HG03439 (cell line): ENCODE measurements around the gene AMACR.
A peak's percentile ranks its signal among the peaks of the same experiment; 100 is the strongest.

Experiments used
- ATAC-seq: cut with Tn5 transposase; IDR thresholded peaks from one replicate; pipeline ENCODE4 v1.9.1; 2021; ENCODE audit warnings: mild to moderate bottlenecking, moderate library complexity; ENCODE audit not compliant: unreplicated experiment

AMACR gene

DNA sequence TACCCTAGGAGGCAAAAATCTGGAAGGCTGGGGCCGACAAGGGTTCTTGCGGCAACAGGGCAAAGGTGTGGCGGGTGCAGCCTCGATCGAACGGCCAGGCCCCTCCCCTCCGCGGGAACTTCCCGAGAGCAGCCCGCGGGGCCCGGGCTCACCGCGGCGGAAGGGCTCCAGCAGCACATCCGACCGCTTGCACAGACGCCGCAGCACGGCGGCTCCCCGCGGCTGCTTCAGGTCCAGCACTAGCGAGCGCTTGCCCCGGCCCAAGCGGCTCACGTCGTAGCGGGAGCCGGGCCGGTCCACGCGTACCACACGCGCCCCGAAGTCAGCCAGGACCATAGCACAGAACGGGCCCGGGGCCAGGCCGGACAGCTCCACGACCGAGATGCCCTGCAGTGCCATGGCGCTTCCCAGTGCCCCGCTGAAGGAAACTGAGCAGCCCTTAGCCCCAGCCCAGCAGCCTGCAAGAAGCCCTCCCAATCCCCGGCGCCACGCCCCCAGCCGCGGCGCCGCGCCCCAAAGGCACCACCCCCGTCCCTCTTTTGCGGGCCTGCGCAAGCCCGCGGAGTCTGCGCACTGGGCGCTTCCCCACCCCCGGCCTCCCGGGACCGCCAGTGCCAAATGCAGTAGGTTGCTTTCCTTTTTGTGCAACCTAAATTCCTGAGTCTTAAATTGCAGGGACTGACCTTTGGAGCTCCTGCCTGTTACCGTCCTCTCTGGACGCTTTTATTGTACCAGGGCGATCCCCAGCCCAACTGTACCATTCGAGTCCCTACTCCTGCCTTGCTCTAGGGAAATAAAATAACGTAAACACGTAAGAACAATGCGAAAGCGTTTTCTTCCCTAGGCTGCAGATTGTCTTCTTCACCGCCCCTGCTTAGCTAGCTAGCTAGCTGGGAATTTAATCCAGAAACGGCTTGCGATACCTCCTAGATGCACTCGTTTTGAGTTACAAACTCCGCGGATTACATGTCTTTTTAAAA lies at the start of gene AMACR:
Gene AMACR, minus strand, starts transcription at position 430 of the 980 bp plus-strand sequence. Its CDS starts 31 bp downstream, at position 399.
- peak; percentile 94 for ATAC-seq

DNA sequence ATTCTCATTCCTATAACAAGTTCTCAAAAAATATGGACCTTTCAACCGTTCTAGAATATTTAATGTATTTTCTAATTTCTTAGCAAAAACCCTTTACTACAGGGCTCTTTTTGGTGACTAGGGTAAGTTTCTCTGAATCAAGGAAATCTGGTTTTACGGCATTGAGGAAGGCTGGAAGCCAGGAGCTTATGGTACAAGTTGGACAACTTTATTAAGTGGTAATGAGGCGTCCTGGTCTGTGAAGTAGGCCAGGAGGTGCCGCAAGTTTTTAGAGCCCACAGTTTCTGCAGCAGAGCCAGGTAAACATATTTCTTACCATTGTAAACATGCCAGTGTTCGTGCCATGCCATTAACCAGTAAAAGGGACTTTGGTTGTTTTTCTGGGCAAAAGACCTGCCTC lies 49.7 kb upstream of the AMACR start:
- ATAC-seq, result no peak

DNA sequence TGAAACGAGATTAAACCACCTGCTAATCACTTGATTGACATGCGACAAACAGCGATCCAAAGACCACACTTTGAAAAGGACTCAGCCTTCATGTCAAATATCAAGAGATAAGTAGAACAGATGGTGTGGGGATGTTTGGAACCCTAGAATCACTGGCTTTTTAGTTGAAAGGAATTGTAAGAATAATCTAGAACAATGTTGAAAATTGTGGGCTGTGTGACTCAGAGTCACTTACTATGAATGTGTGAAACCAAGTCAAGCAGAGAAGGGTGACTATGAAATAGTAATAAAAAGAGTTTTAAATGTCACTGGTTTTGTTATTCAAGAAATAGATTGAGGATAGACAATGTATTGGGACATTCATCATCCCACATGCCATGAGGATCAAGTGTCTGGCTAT lies 49.3 kb upstream of the AMACR start:
- no peak for ATAC-seq

DNA sequence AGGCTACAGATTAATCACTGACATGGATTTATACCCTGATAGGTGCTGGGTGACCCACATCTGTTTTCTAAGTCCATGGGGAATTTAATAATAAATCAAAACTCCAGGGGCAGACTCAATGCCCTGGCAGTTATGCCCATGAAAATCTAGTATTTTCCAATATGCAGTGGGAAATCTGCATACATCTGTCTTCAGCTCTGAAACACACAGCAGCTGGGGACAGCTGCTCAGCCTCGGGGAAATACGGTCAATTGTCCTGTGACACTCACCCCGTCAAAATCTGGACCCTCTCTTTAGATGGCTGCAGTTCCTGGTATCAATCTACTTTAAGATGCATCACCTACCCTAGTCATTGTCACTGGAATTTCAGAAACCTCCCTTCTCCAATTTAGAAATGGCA lies 47.8 kb upstream of the AMACR start:
- ATAC-seq, result no peak

DNA sequence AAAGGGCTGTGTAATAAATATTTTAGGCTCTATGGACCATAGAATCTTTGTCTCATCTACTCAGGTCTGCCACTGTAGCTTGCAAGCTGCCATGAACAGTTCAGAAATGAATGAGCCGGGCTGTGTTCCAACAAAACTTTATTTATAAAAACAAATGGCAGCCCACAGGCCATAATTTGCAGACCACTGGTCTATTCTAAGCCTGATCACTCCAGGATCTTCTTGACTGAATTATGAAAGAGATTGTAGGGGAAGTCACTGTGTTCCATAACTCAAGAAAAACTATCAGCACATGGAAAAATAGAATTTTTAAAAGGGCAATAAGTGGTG lies 46.5 kb upstream of the AMACR start:
- no peak for ATAC-seq

DNA sequence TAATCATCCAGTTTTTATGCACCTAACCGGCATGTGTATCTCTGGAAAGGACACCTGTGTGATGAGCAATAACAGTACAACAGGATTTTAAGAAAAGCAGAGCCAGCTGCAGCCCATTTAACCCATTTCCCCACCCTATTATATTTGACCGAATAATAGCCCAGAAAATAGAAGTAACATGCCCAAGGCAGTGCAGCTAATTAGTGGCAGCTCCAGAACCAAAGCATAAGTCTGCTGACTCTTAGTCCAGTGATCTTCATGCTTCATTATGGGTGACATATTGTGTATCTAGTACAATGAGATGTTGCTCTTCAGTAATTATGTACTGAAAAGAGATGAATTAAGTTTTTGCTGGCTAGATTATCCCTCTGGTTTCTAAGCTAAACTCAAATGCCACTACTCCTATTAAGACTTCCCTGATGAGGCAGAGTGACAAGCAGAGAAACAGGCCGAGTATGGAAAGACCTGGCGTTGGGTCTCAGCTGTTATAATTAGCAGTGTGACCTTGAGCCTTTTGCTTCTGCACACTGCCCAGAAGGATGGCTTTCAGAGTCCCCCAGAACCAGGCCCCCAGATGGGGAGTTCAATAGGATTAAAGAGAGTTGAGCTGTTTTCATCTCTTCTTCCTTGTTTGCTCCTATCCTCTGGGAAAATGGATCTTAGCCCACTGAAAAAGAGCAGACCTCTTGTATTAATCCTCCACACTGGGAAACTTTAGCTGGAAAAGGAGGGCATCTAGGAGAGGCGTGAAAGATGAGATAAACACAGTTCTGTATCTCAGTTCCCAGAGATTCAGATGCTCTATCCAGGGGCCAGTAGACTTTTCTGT lies 45.9 kb upstream of the AMACR start:
- ATAC-seq, result no peak

DNA sequence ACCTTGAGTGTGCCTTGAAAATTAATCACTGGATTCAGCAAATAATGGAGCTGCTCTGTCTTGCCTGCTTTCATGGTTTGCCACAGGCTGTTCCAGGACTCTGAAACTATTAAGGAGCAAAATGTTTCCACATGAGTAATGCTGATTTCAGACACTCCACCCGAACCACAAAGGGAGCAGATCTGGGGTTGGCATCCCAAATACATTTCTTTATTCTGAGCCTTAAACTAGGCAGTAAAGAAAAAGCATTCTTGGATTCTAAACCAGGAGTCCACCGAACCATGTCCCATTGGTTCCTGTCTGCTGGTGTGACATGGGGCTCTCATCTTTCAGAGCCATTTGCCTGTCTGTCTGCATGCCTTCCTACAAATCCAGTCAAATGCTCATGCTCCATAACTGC lies 45.3 kb upstream of the AMACR start:
- no peak for ATAC-seq

DNA sequence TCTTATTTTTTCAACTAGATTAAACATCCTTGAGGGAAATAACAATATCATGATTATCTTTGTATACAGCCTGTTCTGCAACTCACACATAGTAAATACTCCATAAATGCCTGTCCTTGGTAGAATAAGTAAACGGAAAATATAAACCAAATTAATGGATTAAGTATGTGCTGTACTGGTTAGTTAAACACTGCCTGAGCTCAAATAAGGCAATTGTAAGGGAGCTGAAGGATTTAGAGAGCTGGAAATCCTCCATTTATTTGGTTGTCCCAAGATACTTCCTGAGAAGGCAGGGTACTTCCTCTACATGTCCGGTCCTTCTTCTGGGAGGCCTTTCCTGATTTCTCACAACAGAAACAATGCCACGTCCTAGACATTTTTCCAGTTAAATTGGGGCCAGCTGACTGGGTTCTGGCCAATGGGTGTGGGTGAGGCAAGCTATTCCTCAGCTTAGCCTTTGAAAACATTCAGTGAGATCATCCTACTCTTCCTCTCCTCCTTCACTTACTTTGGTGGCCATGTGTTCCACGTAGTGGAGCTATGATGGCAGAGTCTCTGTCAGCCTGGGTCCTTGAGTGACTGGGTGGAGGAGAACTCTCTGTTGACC lies 43.6 kb upstream of the AMACR start:
- no peak for ATAC-seq

DNA sequence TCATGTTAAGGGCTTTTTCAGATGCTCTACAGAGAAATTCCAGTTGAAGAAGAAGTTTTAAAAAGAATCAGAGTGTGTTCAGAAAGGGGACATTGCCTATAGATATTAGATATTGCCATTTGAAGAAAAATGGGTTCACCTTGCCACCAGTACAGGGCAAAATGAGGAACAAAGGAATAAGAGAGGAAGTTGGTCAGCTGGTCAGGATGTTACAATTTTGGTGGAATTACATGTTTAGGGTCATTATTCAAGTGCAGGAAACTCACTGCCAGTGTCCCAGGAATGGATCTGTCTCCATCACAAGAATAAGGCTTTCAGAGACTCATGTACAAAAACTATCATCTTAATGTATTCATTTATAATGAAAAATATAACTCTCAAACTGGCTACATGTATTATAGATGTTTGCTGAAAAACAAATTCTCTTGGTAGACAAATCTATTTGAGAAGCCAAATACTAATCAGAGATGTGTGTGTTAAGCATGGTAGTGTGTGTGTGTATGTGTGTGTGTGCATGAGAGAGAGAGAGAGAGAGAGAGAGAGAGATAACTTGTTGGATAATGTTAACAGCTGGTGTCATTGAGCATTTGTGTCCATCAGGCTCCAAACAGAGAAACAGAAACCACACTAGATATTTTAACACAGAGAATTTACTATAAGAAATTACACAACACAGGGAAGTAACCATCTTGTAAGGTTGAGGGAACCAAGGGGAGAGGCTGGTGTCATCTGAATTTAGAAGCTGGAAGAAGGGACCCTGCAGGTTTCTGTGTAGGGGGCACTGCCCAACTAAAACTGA lies 40.1 kb upstream of the AMACR start:
- ATAC-seq, result no peak

DNA sequence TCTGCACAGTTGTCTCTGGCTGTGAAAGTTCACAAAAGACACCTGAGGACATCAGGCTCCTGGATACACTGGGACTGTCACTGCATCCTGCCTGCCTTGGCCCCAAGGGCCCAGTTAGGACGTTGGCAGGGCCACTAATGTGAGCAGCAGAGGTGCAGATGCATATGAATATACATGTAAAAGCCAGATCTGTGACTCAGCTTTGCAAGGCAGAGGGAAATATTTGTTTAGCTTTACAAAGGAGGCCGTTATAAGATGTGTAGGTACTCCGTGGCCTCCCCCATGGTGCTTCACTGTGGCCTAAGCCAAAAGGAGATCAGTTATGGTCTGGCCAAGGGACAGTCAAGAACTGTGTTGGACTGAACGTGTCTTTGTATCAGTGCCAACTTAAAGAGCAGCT lies 39.3 kb upstream of the AMACR start:
- ATAC-seq, result no peak

DNA sequence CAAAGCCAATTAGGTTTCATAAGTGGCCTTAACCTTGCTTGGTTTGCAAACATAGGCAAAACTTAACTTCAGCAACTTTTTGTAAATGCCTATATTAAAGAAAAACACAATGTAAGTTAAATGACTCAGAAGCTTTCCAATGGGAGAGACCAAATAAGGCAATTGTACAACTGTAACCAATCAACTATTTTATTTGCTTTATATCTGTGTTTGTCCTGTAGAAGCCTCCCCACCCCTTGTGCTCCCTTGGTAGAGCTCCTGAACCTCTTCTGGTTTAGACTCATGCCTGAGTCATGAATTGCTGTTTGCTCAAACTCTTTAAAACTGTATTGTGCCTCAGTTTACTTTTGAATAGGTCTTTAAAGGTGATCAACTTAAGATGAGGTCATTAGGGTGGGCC lies 38.1 kb upstream of the AMACR start:
- ATAC-seq, result no peak

DNA sequence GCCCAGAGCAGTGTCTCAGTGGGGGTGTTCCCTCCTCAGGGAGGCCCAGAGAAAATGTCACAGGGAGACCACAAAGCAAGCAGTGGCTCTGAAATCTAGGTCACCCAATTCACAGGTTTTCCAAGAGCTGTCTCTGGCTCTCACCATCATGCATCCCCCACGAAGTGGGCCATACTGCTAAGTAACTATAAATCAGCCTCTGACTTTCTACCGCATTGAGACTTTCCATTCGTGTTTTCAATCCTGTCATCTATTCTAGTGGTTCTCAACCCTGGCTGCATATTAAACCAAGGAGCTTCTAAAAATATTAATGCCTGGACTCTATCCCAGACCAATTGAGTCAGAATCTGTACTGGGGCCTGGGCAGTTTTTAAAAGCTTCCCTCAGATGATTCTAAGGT lies 37.2 kb upstream of the AMACR start:
- ATAC-seq, result no peak

DNA sequence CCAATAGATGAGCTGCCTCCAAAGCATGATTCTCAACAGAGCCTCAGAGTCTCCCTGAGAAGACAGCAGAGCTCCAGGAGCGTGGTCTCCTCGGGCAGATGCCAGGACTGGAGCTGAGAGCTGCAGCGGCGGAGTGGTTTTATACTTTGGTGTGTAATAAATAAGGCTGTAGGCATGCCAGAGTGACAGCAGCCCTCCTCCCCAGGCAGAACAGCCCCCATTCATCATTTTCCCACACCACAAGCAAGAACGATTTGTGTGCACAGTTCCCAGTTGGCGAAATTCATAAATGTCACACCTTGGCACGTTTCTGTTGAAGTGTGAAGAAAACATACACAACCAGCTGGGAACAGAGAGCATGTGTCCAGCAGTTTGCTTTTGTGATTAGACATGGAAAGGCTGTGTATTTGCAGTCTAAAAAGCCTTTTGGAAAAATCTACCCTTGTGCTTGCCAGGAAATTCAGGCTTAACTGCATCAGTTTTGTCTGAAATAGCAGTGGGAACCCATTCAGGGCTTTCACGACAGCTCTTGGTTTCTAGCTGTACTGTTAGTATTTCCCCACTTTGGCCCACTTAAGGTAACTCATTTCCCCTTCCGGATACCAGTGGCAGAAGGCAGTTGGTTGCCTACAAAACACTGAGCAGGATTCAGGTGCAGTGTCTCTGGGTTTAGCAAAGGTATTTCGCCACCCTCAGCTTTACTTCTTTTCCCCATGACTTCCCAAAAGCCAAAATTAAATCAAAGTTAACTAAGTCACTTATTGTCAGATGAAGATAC lies 35.4 kb upstream of the AMACR start, which contains the start of gene C1QTNF3:
Gene C1QTNF3, minus strand, starts transcription at position 115 of the 778 bp plus-strand sequence. Its CDS starts 88 bp downstream, at position 27.
- no peak for ATAC-seq

DNA sequence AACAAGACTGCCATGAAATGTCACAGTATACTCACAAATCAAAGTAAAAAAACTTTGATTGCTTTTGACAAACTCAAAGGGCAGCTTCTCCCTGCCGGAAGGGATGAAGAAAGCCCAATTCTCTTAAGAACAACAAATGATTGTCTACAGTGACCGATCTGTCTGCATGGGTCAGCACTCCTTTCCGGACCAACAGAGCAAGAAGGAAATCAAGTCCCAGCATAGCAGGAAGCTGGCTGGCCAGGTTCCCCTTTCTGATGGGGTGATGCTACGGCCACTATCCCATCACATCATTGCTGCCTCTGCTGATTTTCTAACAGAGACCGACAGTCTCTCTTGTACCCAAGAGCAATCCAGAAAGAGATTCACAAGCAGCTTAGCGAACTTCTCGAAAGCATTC lies 34.5 kb upstream of the AMACR start:
- no peak for ATAC-seq

DNA sequence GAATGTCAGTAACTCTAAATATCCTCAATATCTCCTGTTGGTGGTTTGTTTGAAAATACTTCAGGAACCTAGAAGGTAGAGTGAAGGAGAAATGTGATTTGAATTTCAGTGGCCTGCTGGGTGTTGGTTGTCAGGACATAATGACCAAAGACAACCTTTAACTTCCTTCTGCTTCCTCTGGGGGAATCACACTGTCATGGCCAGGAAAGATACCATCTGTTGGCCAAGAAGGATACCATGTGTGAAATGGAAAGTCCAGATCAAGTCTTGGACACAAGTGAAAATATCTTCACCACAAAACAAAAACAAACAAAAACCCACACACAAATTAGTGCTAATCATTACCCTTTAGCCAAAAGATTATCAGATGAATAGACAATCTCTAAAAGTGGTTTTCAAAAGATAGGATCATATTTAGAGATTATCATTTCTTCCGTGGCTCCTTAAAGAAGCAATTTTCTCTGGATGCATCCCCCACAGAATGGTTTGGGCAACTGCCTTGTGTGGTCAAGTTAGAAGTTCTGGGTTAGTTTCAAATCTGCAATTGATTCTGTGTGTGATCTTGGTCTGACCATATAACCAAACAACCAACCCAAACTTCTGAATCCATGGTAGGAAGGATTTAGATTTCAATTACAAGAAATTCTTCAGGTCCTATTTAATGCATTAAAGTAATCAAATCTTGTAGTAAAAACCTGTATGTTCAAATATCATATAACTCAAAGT lies 33.6 kb upstream of the AMACR start:
- no peak for ATAC-seq

DNA sequence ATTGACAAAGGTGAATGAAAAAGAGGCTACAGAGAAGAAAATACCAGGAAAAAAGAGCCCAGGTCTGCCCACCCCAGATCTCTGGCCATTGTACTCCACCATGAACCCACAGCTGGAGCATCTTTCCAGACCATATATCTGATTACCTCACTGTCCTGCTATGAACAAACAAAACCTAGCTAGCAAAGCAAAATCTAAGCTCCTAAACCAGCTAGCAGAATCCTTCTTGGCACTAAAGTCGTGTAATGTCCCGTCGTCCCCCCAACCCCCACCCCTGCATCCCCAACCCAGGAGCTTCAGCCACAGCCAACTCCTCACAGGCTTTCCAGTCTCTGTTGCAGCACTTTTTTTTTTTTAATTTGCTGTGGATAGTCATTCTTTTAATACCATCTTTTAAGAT lies 32.6 kb upstream of the AMACR start:
- ATAC-seq, result no peak

DNA sequence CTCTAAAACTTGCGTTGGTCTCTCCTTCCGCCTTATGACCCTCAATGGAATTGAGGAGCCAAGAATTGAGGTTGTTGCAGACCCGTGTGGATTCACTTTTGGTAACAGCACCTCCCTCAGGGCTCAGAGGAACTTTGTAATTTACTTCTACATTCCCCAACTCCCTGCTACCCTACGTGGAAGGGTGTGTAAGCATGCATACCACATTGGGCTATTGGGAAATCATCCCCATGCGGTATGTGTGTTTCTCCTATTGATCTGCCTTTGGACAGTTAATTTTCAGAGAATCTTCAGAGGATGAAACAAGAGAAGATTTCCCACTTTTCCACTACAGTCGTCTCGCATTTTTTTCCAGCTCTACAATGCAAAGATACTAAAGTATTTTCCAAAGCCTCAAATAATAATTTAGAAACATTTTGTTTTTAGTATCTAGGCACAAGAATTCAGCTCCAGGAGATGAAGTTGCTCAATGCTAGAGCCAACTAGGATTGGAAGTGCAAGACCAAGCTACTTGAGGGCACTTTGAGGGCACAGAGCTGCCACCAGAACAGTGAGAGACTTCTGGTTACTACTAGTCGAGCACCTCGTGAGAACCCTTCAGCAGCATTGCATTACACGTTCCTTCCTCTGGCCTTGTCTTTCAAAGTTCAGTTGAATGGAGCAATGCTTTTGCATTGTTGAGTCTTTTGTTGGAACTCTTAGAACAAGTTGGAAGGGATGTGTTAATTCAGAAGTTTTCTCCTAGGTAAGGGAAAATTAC lies 31.7 kb upstream of the AMACR start:
- no peak for ATAC-seq

DNA sequence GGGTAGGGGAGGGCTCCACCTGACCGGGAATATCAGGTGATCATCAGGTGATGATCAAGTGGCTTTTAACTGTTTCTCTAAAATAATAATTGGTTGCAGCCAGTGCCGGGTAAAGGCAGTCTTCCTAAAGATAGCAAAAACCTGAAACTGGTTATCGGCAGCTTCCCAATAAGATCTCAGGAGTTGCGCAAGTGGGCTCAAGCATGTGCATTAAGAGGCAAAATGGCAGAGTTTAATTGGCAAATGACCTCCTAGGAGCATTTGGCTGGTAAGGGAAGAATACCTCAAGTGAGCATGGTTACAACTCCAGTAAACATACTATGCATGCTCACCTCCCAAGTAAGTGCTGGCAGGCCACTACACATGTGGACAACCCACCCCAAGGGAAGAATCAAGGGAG lies 31.0 kb upstream of the AMACR start:
- no peak for ATAC-seq

DNA sequence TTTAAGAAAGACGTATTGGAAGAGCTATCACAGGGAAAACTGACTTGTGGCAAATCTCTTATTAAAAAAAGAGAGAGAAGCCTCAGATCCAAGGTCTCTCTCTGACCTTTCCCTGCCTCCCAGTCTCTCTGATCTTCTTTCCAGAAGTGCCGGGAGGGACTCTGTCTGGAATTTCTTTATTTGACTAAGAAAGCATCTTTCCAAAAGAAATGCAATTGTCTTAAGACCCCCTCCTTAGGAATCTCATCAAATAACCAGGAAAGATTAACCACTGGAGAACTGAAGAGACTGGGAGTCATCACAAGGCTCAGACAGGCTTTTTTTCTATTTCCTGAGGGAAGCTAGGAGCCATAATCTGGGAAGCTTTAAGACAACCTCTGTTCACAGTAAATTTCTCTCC lies 30.5 kb upstream of the AMACR start:
- ATAC-seq, result no peak
